B cell (primary cell): ENCODE measurements around the gene CWC27.

Source experiments
- CTCF ChIP-seq: fragments of 200-600 bp; IDR thresholded peaks from one replicate; pipeline ENCODE4 v1.8.0; 2022; ENCODE audit warnings: antibody characterized with exemption, mild to moderate bottlenecking
- EZH2 ChIP-seq: IDR thresholded peaks from 2 replicates; pipeline ENCODE4 v1.6.1; 2012; ENCODE audit warnings: borderline replicate concordance, low read depth, mild to moderate bottlenecking, moderate library complexity, low read length; ENCODE audit not compliant: insufficient read depth, poor library complexity, severe bottlenecking

- TF ChIP-seq CTCF: no peak
- no peak for TF ChIP-seq EZH2
Observed at GRCh38 chr5:64869419-64869818, 100.7 kb downstream of the CWC27 start.
